NCI-H187 (cell line): Measurements from ENCODE around the gene ENKD1.
"Not testable (repeated sequence)": the region's sequence is repeated elsewhere in the genome, so short reads cannot be mapped to it uniquely, and the experiment has no call there.

Source experiments
- DNase-seq, 2 experiments: peaks; one replicate each; lab custom pipeline; 2025; lab: John Stamatoyannopoulos, UW

Gene ENKD1

GRCh38 chr16:67666559-67667452 is at the start of gene ENKD1, which contains the start of gene C16orf86:
ENKD1 (minus strand) TSS chr16:67666750; CDS start chr16:67666442, 308 bp downstream.
C16orf86 (plus strand) TSS chr16:67666814; CDS start chr16:67666971, 157 bp downstream.
- DNase-seq = peak; percentile 24 to 53

GRCh38 chr16:67716097-67716496 is 49.5 kb upstream of the ENKD1 start:
- no peak for DNase-seq

- no peak for DNase-seq
These were observed 48.0 kb upstream of the ENKD1 start for GRCh38 chr16:67714522-67714921.

- DNase-seq = no peak
These were observed 47.2 kb upstream of the ENKD1 start for GRCh38 chr16:67713647-67714273.

- no peak for DNase-seq
These were observed 44.1 kb upstream of the ENKD1 start for GRCh38 chr16:67710607-67711006.

- no peak for DNase-seq
These were observed 42.5 kb upstream of the ENKD1 start for GRCh38 chr16:67709050-67709449.

GRCh38 chr16:67708368-67708771 is 41.8 kb upstream of the ENKD1 start:
- no peak for DNase-seq

- no peak for DNase-seq
These were observed 41.2 kb upstream of the ENKD1 start for GRCh38 chr16:67707790-67708189.

- DNase-seq = no peak
These were observed 40.7 kb upstream of the ENKD1 start for GRCh38 chr16:67707210-67707609.

- DNase-seq = no peak
These were observed 37.6 kb upstream of the ENKD1 start for GRCh38 chr16:67704110-67704509.

GRCh38 chr16:67703626-67704025 is 37.1 kb upstream of the ENKD1 start:
- DNase-seq = no peak

- no peak for DNase-seq
These were observed 35.6 kb upstream of the ENKD1 start for GRCh38 chr16:67702130-67702529.

- no peak for DNase-seq
These were observed 34.9 kb upstream of the ENKD1 start for GRCh38 chr16:67701420-67701819.

- DNase-seq = no peak
These were observed 32.7 kb upstream of the ENKD1 start for GRCh38 chr16:67699265-67699664.

GRCh38 chr16:67697422-67698185 is 31.1 kb upstream of the ENKD1 start:
- DNase-seq = no peak

- DNase-seq = no peak
These were observed 28.1 kb upstream of the ENKD1 start for GRCh38 chr16:67694611-67695010.

GRCh38 chr16:67693517-67694285 is 27.2 kb upstream of the ENKD1 start:
- DNase-seq = not testable (repeated sequence)

GRCh38 chr16:67685388-67686112 is 19.0 kb upstream of the ENKD1 start:
- DNase-seq = no peak

- no peak for DNase-seq
These were observed 17.2 kb upstream of the ENKD1 start for GRCh38 chr16:67683767-67684166.

- no peak for DNase-seq
These were observed 13.7 kb upstream of the ENKD1 start for GRCh38 chr16:67679935-67680897.
